ENCODE results near the gene WDR12.

GRCh38 chr2:202933958-202934357, 22.5 kb upstream of the WDR12 start:
- TF ChIP-seq CTCF (conservative IDR thresholded peaks at IDR 0.05; ENCODE audit: low read depth, low read length) (no peak), EZH2 (IDR thresholded peaks at IDR 0.05; ENCODE audit: low read length, unreplicated experiment) (no peak)

Measured in PC-3 (cell line).